CD4-positive, alpha-beta T cell (primary cell): ENCODE results near the gene SNX12. TPM values are rescaled to one million over a fixed set of nuclear protein-coding genes. Genes with fewer than 3 reads are reported as not detected.
"Not testable (repeated sequence)": the region's sequence is repeated elsewhere in the genome, so short reads cannot be mapped to it uniquely, and the experiment has no call there.

Experiments
- ATAC-seq: fragments of 200-7000 bp; cut with Tn5 transposase; one replicate; pipeline ENCODE4 v1.10.0; 2022; ENCODE audit warnings: mild to moderate bottlenecking; ENCODE audit not compliant: poor library complexity
- CTCF ChIA-PET: fragments of 350-600 bp; sonication (Branson Sonifier 250); formaldehyde crosslinking; loops from one replicate; lab custom pipeline; 2021; ENCODE audit warnings: antibody characterized with exemption, inconsistent platforms; lab: Charles Lee
- POLR2A ChIA-PET: fragments of 350-600 bp; sonication (Branson Sonifier 250); formaldehyde crosslinking; loops from one replicate; lab custom pipeline; 2021; ENCODE audit warnings: antibody characterized with exemption, inconsistent platforms; lab: Charles Lee
- DNase-seq, 14 experiments: peaks; one replicate each; pipeline ENCODE4 v3.0.0-alpha.2; 2013 to 2020; ENCODE audit warnings: mixed read lengths in 2 of 14
- H3K27ac ChIP-seq, 2 donors: one replicate each; pipeline versions ENCODE4 v1.5.1 to v1.7.0; 2013; ENCODE audit warnings: low read length in 2 of 2, low read depth in 1 of 2, mild to moderate bottlenecking in 1 of 2
- H3K27me3 ChIP-seq, 2 experiments: 1 replicate in 1 of 2; 2 replicates in 1 of 2; pipeline versions ENCODE4 v1.6.1 to v1.7.0; 2013; ENCODE audit warnings: low read length in 2 of 2, control low read depth in 1 of 2, mild to moderate bottlenecking in 1 of 2, moderate library complexity in 1 of 2; ENCODE audit not compliant: insufficient read depth in 2 of 2, control insufficient read depth in 1 of 2
- H3K36me3 ChIP-seq: one replicate; pipeline ENCODE4 v1.6.1; 2013; ENCODE audit warnings: low read length, control low read depth; ENCODE audit not compliant: insufficient read depth
- H3K4me1 ChIP-seq: one replicate; pipeline ENCODE4 v1.6.1; 2013; ENCODE audit warnings: low read length, control low read depth; ENCODE audit not compliant: insufficient read depth
- H3K4me3 ChIP-seq: one replicate; pipeline ENCODE4 v1.5.1; 2013; ENCODE audit warnings: mild to moderate bottlenecking, low read length, moderate library complexity
- H3K9me3 ChIP-seq, 2 experiments: 1 replicate in 1 of 2; 2 replicates in 1 of 2; pipeline versions ENCODE4 v1.6.1 to v1.7.0; 2013; ENCODE audit warnings: low read length in 2 of 2, mild to moderate bottlenecking in 2 of 2, control low read depth in 1 of 2, moderate library complexity in 1 of 2; ENCODE audit not compliant: control insufficient read depth in 1 of 2, insufficient read depth in 1 of 2
- H3K27ac Mint-ChIP-seq: one replicate; pipeline ENCODE4 v1.8.0; 2020; ENCODE audit warnings: mixed read lengths
- H3K27me3 Mint-ChIP-seq: one replicate; pipeline ENCODE4 v1.8.0; 2021; ENCODE audit warnings: mixed read lengths
- H3K36me3 Mint-ChIP-seq: one replicate; pipeline ENCODE4 v1.8.0; 2021; ENCODE audit warnings: low read depth, mixed read lengths
- H3K4me1 Mint-ChIP-seq: one replicate; pipeline ENCODE4 v1.8.0; 2021; ENCODE audit warnings: low read depth, mixed read lengths
- H3K4me3 Mint-ChIP-seq: one replicate; pipeline ENCODE4 v1.8.0; 2020; ENCODE audit warnings: mild to moderate bottlenecking, mixed read lengths
- H3K9me3 Mint-ChIP-seq: one replicate; pipeline ENCODE4 v1.8.0; 2020; ENCODE audit warnings: mixed read lengths
- CTCF ChIP-seq: fragments of 200-600 bp; IDR thresholded peaks from one replicate; pipeline ENCODE4 v1.8.0; 2022; ENCODE audit warnings: antibody characterized with exemption, mild to moderate bottlenecking
- intact Hi-C, 2 experiments: fragments of 100-400 bp; cut with DNase I in 1 of 2; cut with micrococcal nuclease in 1 of 2; formaldehyde crosslinking; loops; one replicate each; pipeline versions ENCODE4 v1.15.1 to v1.9.0; 2023 to 2025; cut with DNase I, micrococcal nuclease
- total RNA-seq, 174 experiments: library from RNA in 2 of 174; stranded (reverse) in 2 of 174; gene quantifications; one replicate each; pipeline ENCODE4 v1.2.3 and lab custom pipeline; 2021 to 2026

Gene SNX12
- total RNA-seq, 2 experiments from 2014 or later = 20.5 to 22.4 TPM

DNA sequence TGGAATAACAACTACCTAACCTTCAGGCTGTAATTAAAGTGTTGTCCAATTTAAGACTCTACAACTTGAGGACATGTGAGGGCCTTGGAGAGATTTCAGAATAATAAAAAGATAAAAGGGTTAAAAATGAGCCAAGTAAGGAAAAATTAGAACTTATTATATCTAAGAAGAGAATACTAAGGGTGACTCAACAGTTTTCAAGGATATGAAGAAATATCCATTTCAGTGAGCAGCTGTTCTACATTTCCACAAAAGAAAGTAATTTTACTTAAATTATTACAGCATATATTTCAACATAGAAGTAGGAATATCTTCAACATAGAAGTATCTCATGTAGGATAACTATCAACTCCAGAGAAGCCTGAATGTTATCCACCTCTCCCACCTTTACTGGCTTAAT is 11.3 kb downstream of the SNX12 start:
- Histone ChIP-seq H3K9me3 (no peaks in the 10 kb centered on the region), H3K27ac (no peak overlapping the region), H3K4me3 (no peak overlapping the region), H3K36me3 (peaks cover 38% of the 10 kb centered on the region), H3K4me1 (peaks cover 18% of the 10 kb centered on the region), H3K27me3 (no peaks in the 10 kb centered on the region)
- no peak for ATAC-seq
- Mint-ChIP-seq H3K9me3 (no peaks in the 10 kb centered on the region), H3K4me3 (no peak overlapping the region), H3K27me3 (no peaks in the 10 kb centered on the region), H3K27ac (peak overlapping the region; percentile 44), H3K4me1 (peaks cover 38% of the 10 kb centered on the region), H3K36me3 (peaks cover 47% of the 10 kb centered on the region)
- intact Hi-C loops = no loop called here
- no peak for DNase-seq
- POLR2A ChIA-PET = interaction anchor here (1.0 kb wide), 1 partner anchor 11 kb away, joined by 3 read pairs; the partner anchor contains the start of gene SNX12
- TF ChIP-seq CTCF = no peak
- CTCF ChIA-PET = no interaction called here

- Mint-ChIP-seq H3K4me1 (peaks cover 22% of the 10 kb centered on the region), H3K27me3 (no peaks in the 10 kb centered on the region), H3K27ac (no peak overlapping the region), H3K4me3 (no peak overlapping the region), H3K36me3 (peaks cover 20% of the 10 kb centered on the region), H3K9me3 (no peaks in the 10 kb centered on the region)
- CTCF ChIA-PET = no interaction called here
- Histone ChIP-seq H3K4me1 (peaks cover 11% of the 10 kb centered on the region), H3K27me3 (no peaks in the 10 kb centered on the region), H3K9me3 (no peaks in the 10 kb centered on the region), H3K27ac (no peak overlapping the region), H3K4me3 (peak overlapping the region; percentile 19), H3K36me3 (peaks cover 7% of the 10 kb centered on the region)
- ATAC-seq = peak; percentile 56
- peak in 4 of 14 experiments; percentile 13 to 40 (median 36) for DNase-seq
- TF ChIP-seq CTCF = no peak
- intact Hi-C loops = no loop called here
- POLR2A ChIA-PET = no interaction called here
Observed at GRCh38 chrX:71053217-71053621, 14.9 kb downstream of the SNX12 start.

DNA sequence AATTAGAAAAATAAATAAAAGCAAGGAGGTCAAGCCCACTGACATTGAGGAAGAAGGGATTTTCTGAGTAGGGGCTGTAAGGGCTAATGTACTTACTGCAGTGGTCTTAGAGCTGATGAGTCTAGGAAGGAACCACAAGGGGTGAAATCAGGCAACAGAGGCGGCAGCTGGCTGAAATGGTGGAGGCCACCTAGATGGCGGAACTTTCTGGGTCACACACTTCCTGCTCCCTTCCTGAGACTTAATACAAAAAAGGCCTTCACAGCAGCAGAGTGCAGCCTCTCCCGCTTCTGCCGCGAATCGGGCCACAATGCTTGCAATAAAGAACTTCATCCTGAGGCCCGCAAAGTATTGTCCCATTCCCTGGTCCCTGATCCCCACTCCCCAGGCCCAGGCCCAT is 15.4 kb downstream of the SNX12 start:
- H3K9me3 ChIP-seq = no peaks in the 10 kb centered on the region
- peaks cover 9% of the 10 kb centered on the region for H3K4me1 ChIP-seq
- peaks cover 16% of the 10 kb centered on the region for H3K36me3 Mint-ChIP-seq
- H3K4me3 ChIP-seq = peak overlapping the region; percentile 19
- no peak for TF ChIP-seq CTCF
- H3K9me3 Mint-ChIP-seq = no peaks in the 10 kb centered on the region
- DNase-seq = peak in 1 of 14 experiments; percentile 1
- no peak overlapping the region for H3K27ac ChIP-seq
- intact Hi-C loops = no loop called here
- no peak overlapping the region for H3K4me3 Mint-ChIP-seq
- CTCF ChIA-PET = no interaction called here
- no peaks in the 10 kb centered on the region for H3K27me3 ChIP-seq
- peaks cover 5% of the 10 kb centered on the region for H3K36me3 ChIP-seq
- no peak for ATAC-seq
- H3K27ac Mint-ChIP-seq = no peak overlapping the region
- POLR2A ChIA-PET = no interaction called here
- H3K27me3 Mint-ChIP-seq = no peaks in the 10 kb centered on the region
- peaks cover 17% of the 10 kb centered on the region for H3K4me1 Mint-ChIP-seq

DNA sequence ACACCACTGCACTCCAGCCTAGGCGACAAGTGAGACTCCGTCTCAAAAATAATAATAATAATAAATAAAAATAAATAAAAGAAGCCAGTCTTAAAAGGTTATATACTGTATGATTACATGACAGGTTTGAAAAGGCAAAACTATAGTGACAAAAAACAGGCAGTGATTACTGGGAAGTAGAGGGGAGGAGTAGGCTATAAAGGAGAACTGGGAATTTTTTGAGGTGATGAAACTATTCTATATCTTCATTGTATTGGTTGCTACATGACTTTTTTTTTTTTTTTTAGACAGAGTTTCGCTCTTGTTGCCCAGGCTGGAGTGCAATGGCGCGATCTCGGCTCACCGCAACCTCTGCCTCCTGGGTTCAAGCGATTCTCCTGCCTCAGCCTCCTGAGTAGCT is 20.2 kb downstream of the SNX12 start:
- H3K4me3 ChIP-seq, H3K4me1 ChIP-seq, H3K9me3 ChIP-seq, H3K36me3 ChIP-seq, POLR2A ChIA-PET, CTCF ChIA-PET, H3K27me3 ChIP-seq, H3K27me3 Mint-ChIP-seq, H3K4me3 Mint-ChIP-seq, H3K4me1 Mint-ChIP-seq, DNase-seq, intact Hi-C loops, H3K27ac Mint-ChIP-seq, H3K9me3 Mint-ChIP-seq, H3K36me3 Mint-ChIP-seq, ATAC-seq, H3K27ac ChIP-seq: not testable (repeated sequence)
